ENCODE data around the gene ST6GALNAC1. TPM values are rescaled to one million over a fixed set of nuclear protein-coding genes. Genes with fewer than 3 reads are reported as not detected.
A peak's percentile ranks its signal among the peaks of the same experiment; 100 is the strongest.

Gene ST6GALNAC1
- total RNA-seq, 4 donors from 2014 or later, result 0.83 to 4.9 (median 3.2) TPM

DNA sequence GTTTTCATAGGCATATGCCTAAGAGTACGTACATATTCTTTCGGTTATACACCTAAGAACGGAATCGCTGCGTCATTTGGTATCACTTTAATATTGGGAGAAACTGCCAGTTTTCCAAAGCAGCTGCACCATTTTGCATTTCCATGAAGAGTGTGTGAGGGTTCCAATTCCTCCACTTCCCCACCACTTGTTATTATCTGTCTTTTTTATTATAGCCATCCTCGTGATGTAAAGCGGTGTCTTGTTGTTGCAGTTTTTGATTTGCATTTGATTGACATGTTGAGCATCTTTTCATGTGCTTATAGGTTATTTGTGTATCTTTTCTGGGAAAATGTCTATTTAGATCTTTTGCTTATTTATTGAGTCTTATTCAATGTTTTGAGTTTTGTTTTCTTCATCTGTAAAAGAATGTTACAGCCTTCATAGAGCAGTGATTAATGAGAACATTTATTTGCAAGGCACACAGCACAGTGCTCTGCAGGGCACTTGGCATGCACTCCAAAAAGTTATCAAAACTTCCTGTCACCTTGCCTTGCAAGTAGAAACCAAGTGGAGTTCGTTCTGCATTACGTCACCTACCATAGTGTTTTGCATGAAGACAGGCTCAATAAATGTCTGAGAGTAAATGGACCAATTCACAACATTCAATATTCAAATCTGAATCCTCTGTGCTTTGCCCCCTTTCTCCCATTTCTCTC lies 26.6 kb upstream of the ST6GALNAC1 start:
- Histone ChIP-seq H3K27ac (replicated peaks in 1 of 4) (peak overlapping the region in 2 of 4 donors; percentile 76 to 87), H3K4me1 (peaks cover 14 to 23% (median 19%) of the 10 kb centered on the region in 4 donors), H3K27me3 (peaks cover 0 to 6% (median 0%) of the 10 kb centered on the region in 4 donors), H3K9me3 (no peaks in the 10 kb centered on the region), H3K36me3 (no peaks in the 10 kb centered on the region), H3K4me3 (no peak overlapping the region)
- no peak for DNase-seq (ENCODE audit: extremely low spot score)
- intact Hi-C loops (cut with DNase I), result loop anchor here (5.0 kb wide), 1 partner anchor 113 kb away; no protein-coding TSS in a partner anchor
- TF ChIP-seq POLR2A (IDR thresholded peaks at IDR 0.05; ENCODE audit: low read depth) (no peak), POLR2AphosphoS5 (IDR thresholded peaks at IDR 0.05) (no peak), EP300 (IDR thresholded peaks at IDR 0.05) (no peak)
- TF ChIP-seq, protein P1, sequence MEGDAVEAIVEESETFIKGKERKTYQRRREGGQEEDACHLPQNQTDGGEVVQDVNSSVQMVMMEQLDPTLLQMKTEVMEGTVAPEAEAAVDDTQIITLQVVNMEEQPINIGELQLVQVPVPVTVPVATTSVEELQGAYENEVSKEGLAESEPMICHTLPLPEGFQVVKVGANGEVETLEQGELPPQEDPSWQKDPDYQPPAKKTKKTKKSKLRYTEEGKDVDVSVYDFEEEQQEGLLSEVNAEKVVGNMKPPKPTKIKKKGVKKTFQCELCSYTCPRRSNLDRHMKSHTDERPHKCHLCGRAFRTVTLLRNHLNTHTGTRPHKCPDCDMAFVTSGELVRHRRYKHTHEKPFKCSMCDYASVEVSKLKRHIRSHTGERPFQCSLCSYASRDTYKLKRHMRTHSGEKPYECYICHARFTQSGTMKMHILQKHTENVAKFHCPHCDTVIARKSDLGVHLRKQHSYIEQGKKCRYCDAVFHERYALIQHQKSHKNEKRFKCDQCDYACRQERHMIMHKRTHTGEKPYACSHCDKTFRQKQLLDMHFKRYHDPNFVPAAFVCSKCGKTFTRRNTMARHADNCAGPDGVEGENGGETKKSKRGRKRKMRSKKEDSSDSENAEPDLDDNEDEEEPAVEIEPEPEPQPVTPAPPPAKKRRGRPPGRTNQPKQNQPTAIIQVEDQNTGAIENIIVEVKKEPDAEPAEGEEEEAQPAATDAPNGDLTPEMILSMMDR (IDR thresholded peaks at IDR 0.05), result no peak
- 90% methylated on average over 9 of the region's 9 CpGs for WGBS

DNA sequence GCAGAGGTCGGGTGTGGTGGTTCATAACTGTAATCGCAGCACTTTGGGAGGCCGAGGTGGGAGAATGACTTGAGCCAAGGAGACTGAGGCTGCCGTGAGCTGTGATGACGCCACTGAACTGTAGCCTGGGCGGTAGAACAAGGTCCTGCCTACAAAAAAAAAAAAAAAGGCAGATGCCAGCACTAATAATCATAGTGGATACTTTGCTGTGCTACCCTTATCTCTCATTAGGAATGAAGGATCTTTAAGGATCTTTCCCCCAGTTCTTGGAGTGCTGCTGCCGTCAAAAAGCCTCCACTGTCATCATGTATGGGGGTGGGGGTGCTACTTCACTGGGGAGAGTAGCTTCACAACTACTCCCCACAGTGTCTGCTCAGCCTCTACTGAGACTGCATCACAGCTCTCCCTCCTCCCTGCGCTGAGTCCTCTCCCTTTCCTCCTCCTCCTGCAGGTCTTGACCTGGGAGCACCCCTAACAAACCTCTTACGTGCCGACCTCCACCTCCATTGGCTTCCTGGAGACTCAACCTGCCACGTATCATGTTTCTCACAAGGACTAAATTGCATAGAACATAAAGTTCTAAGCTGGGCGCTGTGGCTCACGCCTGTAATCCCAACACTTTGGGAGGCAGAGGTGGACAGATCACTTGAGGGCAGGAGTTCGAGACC lies 24.4 kb upstream of the ST6GALNAC1 start:
- WGBS, result 81% methylated on average over 14 of the region's 14 CpGs
- H3K27ac ChIP-seq (replicated peaks in 1 of 4), result no peak overlapping the region
- no peak for TF ChIP-seq POLR2AphosphoS5 (IDR thresholded peaks at IDR 0.05)
- TF ChIP-seq POLR2A (IDR thresholded peaks at IDR 0.05; ENCODE audit: low read depth), result no peak
- TF ChIP-seq EP300 (IDR thresholded peaks at IDR 0.05), result no peak
- TF ChIP-seq, protein P1 (IDR thresholded peaks at IDR 0.05), result no peak
- DNase-seq (ENCODE audit: extremely low spot score), result no peak
- H3K36me3 ChIP-seq, result no peaks in the 10 kb centered on the region
- H3K27me3 ChIP-seq, result peaks cover 0 to 13% (median 0%) of the 10 kb centered on the region in 4 donors
- intact Hi-C loops (cut with DNase I), result no loop called here
- H3K4me1 ChIP-seq, result peaks cover 14 to 23% (median 18%) of the 10 kb centered on the region in 4 donors
- no peak overlapping the region for H3K4me3 ChIP-seq
- H3K9me3 ChIP-seq, result no peaks in the 10 kb centered on the region

DNA sequence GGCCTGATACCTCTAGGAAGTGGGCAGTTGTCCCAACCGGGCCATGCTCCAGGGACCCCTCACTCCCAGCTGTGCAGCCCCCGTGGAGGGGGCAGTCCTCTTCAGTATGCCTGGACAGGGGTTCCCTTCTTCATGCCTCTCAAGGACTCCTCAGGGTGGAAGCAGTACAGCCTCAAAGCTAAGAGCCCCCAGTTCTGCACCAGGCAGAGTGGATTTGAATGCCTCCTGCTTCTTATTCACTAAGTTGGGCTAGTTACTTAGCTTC lies 23.9 kb upstream of the ST6GALNAC1 start:
- intact Hi-C loops (cut with DNase I), result no loop called here
- TF ChIP-seq, protein P1 (IDR thresholded peaks at IDR 0.05), result no peak
- TF ChIP-seq POLR2A (IDR thresholded peaks at IDR 0.05; ENCODE audit: low read depth), result no peak
- TF ChIP-seq EP300 (IDR thresholded peaks at IDR 0.05), result no peak
- no peak for TF ChIP-seq POLR2AphosphoS5 (IDR thresholded peaks at IDR 0.05)
- H3K9me3 ChIP-seq, result no peaks in the 10 kb centered on the region
- H3K36me3 ChIP-seq, result no peaks in the 10 kb centered on the region
- no peak overlapping the region for H3K4me3 ChIP-seq
- 60% methylated on average over 1 of the region's 2 CpGs for WGBS
- no peak overlapping the region for H3K27ac ChIP-seq (replicated peaks in 1 of 4)
- no peak for DNase-seq (ENCODE audit: extremely low spot score)
- peaks cover 0 to 18% (median 0%) of the 10 kb centered on the region in 4 donors for H3K27me3 ChIP-seq
- H3K4me1 ChIP-seq, result peaks cover 11 to 20% (median 15%) of the 10 kb centered on the region in 4 donors

DNA sequence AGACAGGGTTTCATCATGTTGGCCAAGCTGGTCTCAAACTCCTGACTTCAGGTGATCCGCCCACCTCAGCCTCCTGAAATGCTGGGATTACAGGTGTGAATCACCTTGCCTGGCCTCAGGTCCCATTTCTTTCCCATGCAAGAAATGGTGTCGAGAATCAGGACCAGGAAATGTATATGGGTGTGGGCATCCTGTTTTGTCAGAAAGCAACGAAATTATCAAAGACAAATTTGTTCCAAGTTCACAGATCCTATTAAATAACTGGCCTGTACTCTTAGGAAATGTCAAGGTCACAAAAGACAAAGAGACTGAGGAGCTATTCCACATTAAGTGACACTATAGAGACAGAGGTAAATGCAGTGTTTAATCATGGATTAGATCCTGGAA lies 17.1 kb upstream of the ST6GALNAC1 start:
- TF ChIP-seq EP300 (IDR thresholded peaks at IDR 0.05) (no peak), POLR2AphosphoS5 (IDR thresholded peaks at IDR 0.05) (no peak), POLR2A (IDR thresholded peaks at IDR 0.05; ENCODE audit: low read depth) (no peak)
- TF ChIP-seq, protein P1 (IDR thresholded peaks at IDR 0.05), result no peak

More for the DNA sequence above, 17.1 kb upstream of the ST6GALNAC1 start:
- DNase-seq (ENCODE audit: extremely low spot score), result no peak
- Histone ChIP-seq H3K4me3 (no peak overlapping the region), H3K36me3 (no peaks in the 10 kb centered on the region), H3K4me1 (peaks cover 0 to 19% (median 9%) of the 10 kb centered on the region in 4 donors), H3K27ac (replicated peaks in 1 of 4) (no peak overlapping the region), H3K27me3 (peaks cover 0 to 12% (median 0%) of the 10 kb centered on the region in 4 donors), H3K9me3 (no peaks in the 10 kb centered on the region)
- intact Hi-C loops (cut with DNase I), result no loop called here
- 65% methylated on average over 3 of the region's 3 CpGs for WGBS
